Mesothelial cell of epicardium (in vitro differentiated cells): ENCODE results near the gene TAF5L. TPM values are rescaled to one million over a fixed set of nuclear protein-coding genes. Genes with fewer than 3 reads are reported as not detected.
"Not testable (repeated sequence)": the region's sequence is repeated elsewhere in the genome, so short reads cannot be mapped to it uniquely, and the experiment has no call there.

Experiments used
- DNase-seq, 2 experiments: peaks; one replicate each; pipeline ENCODE4 v3.0.0; 2021; ENCODE audit warnings: low spot score in 2 of 2; ENCODE audit not compliant: unreplicated experiment in 2 of 2
- H3K27ac Mint-ChIP-seq: 2 replicates; pipeline ENCODE4 v1.8.0; 2021; ENCODE audit warnings: mixed read lengths
- H3K27me3 Mint-ChIP-seq: 2 replicates; pipeline ENCODE4 v1.8.0; 2021; ENCODE audit warnings: low read depth, mixed read lengths
- H3K36me3 Mint-ChIP-seq: 2 replicates; pipeline ENCODE4 v1.8.0; 2021; ENCODE audit warnings: mixed read lengths
- H3K4me1 Mint-ChIP-seq: 2 replicates; pipeline ENCODE4 v1.8.0; 2021; ENCODE audit warnings: mixed read lengths
- H3K4me3 Mint-ChIP-seq: 2 replicates; pipeline ENCODE4 v1.8.0; 2021; ENCODE audit warnings: mild to moderate bottlenecking, moderate library complexity, mixed read lengths
- H3K9me3 Mint-ChIP-seq: 2 replicates; pipeline ENCODE4 v1.8.0; 2021; ENCODE audit warnings: mixed read lengths
- CTCF ChIP-seq: fragments of 200-600 bp; sonication (generic); IDR thresholded peaks from one replicate; pipeline ENCODE4 v1.5.0; 2021; ENCODE audit warnings: antibody characterized with exemption; ENCODE audit not compliant: unreplicated experiment
- total RNA-seq: library from RNA; stranded (reverse); gene quantifications from 3 replicates; pipeline ENCODE4 v1.2.1, GENCODE V29; 2021

Gene TAF5L
- total RNA-seq, 1 donor from 2014 or later = 20.9 TPM

DNA sequence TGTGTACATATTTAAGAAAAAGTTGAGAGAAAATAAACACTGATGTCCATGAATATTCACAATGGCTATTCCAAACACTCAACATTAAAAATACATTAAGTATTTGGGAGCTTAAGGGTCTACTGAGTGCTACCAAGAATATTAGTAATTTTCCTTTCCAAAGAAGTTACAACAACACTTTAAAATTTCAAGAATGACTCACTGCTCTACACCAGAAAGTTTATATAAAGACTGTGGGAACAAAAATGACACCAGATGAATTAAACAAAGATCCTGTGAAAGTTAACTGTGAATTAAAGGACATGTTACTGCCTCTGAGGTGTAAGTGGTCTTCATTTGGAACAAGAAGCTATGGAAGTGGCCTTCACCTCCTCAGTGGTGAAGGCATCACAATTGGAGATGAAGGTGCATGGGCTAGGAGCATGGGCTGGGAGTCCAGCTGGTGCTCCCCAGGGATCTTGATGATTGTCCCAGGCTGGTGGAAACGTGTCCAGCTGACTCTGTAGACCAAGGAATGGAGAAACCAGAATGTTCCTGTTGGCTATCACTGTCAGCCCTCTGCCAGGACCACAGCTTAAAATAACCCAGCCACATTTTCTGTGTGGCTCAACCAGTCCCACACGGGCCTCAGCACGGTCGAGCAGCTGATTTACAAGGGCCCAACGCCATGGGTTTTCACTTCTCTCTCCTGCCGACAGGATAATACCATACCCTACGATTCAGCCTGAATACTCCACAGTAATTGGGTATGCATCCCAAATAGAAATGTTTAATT, 28.8 kb downstream of the TAF5L start:
- no peak overlapping the region for H3K27ac Mint-ChIP-seq
- TF ChIP-seq CTCF = no peak
- no peak for DNase-seq

GRCh38 chr1:229595876-229596275, 30.0 kb downstream of the TAF5L start:
- H3K9me3 Mint-ChIP-seq, DNase-seq, H3K4me1 Mint-ChIP-seq, H3K27me3 Mint-ChIP-seq, H3K4me3 Mint-ChIP-seq, H3K27ac Mint-ChIP-seq: not testable (repeated sequence)
- H3K36me3 Mint-ChIP-seq = peaks cover 33% of the 10 kb centered on the region

More for the DNA sequence above, 28.8 kb downstream of the TAF5L start:
- H3K4me3 Mint-ChIP-seq = no peak overlapping the region
- H3K27me3 Mint-ChIP-seq = no peaks in the 10 kb centered on the region
- peaks cover 41% of the 10 kb centered on the region for H3K36me3 Mint-ChIP-seq
- peaks cover 2% of the 10 kb centered on the region for H3K4me1 Mint-ChIP-seq
- H3K9me3 Mint-ChIP-seq = no peaks in the 10 kb centered on the region

GRCh38 chr1:229594227-229595008, 31.5 kb downstream of the TAF5L start:
- Mint-ChIP-seq H3K4me3 (no peak overlapping the region), H3K9me3 (no peaks in the 10 kb centered on the region), H3K27me3 (no peaks in the 10 kb centered on the region), H3K36me3 (peaks cover 27% of the 10 kb centered on the region), H3K4me1 (peaks cover 2% of the 10 kb centered on the region), H3K27ac (no peak overlapping the region)
- TF ChIP-seq CTCF = no peak
- DNase-seq = no peak

DNA sequence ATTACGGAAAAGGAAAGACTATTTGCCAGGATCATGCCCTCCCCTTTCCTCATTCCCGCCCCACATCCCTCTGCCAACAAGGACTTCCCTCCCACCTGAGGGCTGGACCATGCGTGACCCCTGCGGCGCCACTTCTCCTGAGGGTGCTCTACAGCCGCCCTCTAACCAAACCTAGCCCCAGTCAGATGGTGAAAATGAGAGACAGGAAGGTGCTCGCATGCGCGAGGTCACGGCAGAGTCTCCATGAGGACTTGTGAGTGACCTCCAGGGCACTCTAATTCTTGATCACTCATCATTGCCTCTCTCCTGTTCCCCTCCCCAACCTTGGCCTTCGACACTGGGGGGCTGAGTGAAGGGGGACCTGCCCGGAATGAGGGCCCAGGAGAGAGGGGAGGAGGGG, 32.1 kb downstream of the TAF5L start:
- H3K4me3 Mint-ChIP-seq = no peak overlapping the region
- H3K36me3 Mint-ChIP-seq = peaks cover 25% of the 10 kb centered on the region
- H3K9me3 Mint-ChIP-seq = no peaks in the 10 kb centered on the region
- DNase-seq = no peak
- H3K27me3 Mint-ChIP-seq = no peaks in the 10 kb centered on the region
- H3K27ac Mint-ChIP-seq = no peak overlapping the region
- peaks cover 2% of the 10 kb centered on the region for H3K4me1 Mint-ChIP-seq
- no peak for TF ChIP-seq CTCF

- Mint-ChIP-seq H3K27ac (no peak overlapping the region), H3K4me1 (no peaks in the 10 kb centered on the region), H3K36me3 (peaks cover 16% of the 10 kb centered on the region), H3K9me3 (no peaks in the 10 kb centered on the region), H3K4me3 (no peak overlapping the region), H3K27me3 (no peaks in the 10 kb centered on the region)
- DNase-seq = no peak
- no peak for TF ChIP-seq CTCF
Observed at GRCh38 chr1:229590119-229590518, 35.8 kb downstream of the TAF5L start.

GRCh38 chr1:229585338-229585737, 40.6 kb downstream of the TAF5L start:
- H3K4me3 Mint-ChIP-seq = no peak overlapping the region
- no peak for TF ChIP-seq CTCF
- peaks cover 2% of the 10 kb centered on the region for H3K36me3 Mint-ChIP-seq
- no peak for DNase-seq
- H3K9me3 Mint-ChIP-seq = no peaks in the 10 kb centered on the region
- no peak overlapping the region for H3K27ac Mint-ChIP-seq
- H3K27me3 Mint-ChIP-seq = no peaks in the 10 kb centered on the region
- peaks cover 3% of the 10 kb centered on the region for H3K4me1 Mint-ChIP-seq
